ENCODE measurements around the gene EFHC2.

DNA sequence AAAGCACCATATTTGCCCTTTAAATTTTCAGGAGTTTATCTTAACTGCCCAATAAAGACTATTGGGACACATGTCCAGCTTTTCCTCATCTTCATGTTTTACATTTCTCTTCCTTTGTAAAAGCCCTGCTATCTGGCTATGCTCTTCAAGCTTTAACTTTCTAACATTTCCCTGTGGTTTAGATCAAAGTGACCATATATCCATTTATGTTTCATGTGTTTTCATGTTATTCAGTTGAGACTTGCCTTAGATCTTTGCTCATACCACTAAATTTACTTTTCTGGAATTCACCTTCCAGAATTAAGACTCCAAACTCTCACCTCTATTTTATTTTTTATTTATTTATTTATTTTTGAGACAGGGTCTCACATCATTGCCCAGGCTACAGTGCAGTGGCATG, 78.5 kb downstream of the EFHC2 start:
- TF ChIP-seq POLR2A (IDR thresholded peaks at IDR 0.05) (no peak), POLR2AphosphoS5 (IDR thresholded peaks at IDR 0.05) (no peak)
- TF ChIP-seq, protein P1, sequence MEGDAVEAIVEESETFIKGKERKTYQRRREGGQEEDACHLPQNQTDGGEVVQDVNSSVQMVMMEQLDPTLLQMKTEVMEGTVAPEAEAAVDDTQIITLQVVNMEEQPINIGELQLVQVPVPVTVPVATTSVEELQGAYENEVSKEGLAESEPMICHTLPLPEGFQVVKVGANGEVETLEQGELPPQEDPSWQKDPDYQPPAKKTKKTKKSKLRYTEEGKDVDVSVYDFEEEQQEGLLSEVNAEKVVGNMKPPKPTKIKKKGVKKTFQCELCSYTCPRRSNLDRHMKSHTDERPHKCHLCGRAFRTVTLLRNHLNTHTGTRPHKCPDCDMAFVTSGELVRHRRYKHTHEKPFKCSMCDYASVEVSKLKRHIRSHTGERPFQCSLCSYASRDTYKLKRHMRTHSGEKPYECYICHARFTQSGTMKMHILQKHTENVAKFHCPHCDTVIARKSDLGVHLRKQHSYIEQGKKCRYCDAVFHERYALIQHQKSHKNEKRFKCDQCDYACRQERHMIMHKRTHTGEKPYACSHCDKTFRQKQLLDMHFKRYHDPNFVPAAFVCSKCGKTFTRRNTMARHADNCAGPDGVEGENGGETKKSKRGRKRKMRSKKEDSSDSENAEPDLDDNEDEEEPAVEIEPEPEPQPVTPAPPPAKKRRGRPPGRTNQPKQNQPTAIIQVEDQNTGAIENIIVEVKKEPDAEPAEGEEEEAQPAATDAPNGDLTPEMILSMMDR (IDR thresholded peaks at IDR 0.05 in 8 of 11, conservative IDR thresholded peaks at IDR 0.05 in 3 of 11) = no peak
